HepG2 (cell line): Measurements from ENCODE around the gene TTC28. TPM values are rescaled to one million over a fixed set of nuclear protein-coding genes. Genes with fewer than 3 reads are reported as not detected.

Source experiments
- ATAC-seq: fragments of 200-7000 bp; cut with Tn5 transposase; 3 replicates; pipeline ENCODE4 v1.9.1; 2020; ENCODE audit warnings: mild to moderate bottlenecking, moderate library complexity
- BruUV-seq: library from RNA; stranded (reverse); fragments of 400-500 nt; replicated peaks from 2 replicates; lab custom pipeline; 2021; lab: Mats Ljungman, UMichigan
- CTCF ChIA-PET: fragments of 300-600 bp; formaldehyde crosslinking; extraction: SDS; loops from one replicate; lab custom pipeline; 2021; ENCODE audit warnings: low total read pairs, inconsistent platforms, low intra/inter-chr PET ratio; lab: Yijun Ruan, JAX
- POLR2A ChIA-PET: fragments of 350-600 bp; sonication (Branson Sonifier 250); formaldehyde crosslinking; loops from one replicate; lab custom pipeline; 2020; ENCODE audit warnings: antibody characterized with exemption, inconsistent platforms; lab: Yijun Ruan, JAX
- DNase-seq: peaks from one replicate; pipeline ENCODE4 v3.0.0-alpha.2; 2015; ENCODE audit warnings: low spot score
- FAIRE-seq: peaks from 3 replicates; lab custom pipeline; 2011; peaks lifted over from hg19 to GRCh38; lab: Jason Lieb, UNC
- H2AFZ ChIP-seq: one replicate; pipeline ENCODE4 v1.6.1; 2011; ENCODE audit warnings: low read length, inconsistent platforms
- H3K27ac ChIP-seq: fragments of 300-600 bp; 3 replicates; pipeline ENCODE4 v1.8.0; 2011; ENCODE audit warnings: mixed run types, mild to moderate bottlenecking, mixed read lengths, low read length, inconsistent platforms; ENCODE audit not compliant: insufficient read depth; ENCODE audit errors: extremely low read length
- H3K27me3 ChIP-seq, 2 experiments: fragments of 200-600 bp in 1 of 2; 2 replicates in 1 of 2; 3 replicates in 1 of 2; pipeline versions ENCODE4 v1.6.0 to v1.8.0; 2011; ENCODE audit warnings: low read length in 2 of 2, mild to moderate bottlenecking in 2 of 2, moderate library complexity in 2 of 2, inconsistent platforms in 1 of 2; ENCODE audit not compliant: insufficient read depth in 2 of 2, control insufficient read depth in 1 of 2
- H3K36me3 ChIP-seq, 2 experiments: fragments of 200-600 bp in 1 of 2; replicated peaks in 1 of 2; 2 replicates in 1 of 2; 3 replicates in 1 of 2; pipeline versions ENCODE4 v1.5.1 to v1.8.0; 2011; ENCODE audit warnings: low read length in 2 of 2, inconsistent platforms in 1 of 2; ENCODE audit not compliant: insufficient read depth in 2 of 2, control insufficient read depth in 1 of 2
- H3K4me1 ChIP-seq: 2 replicates; pipeline ENCODE4 v1.5.1; 2012; ENCODE audit warnings: low read length, inconsistent platforms; ENCODE audit not compliant: insufficient read depth
- H3K4me2 ChIP-seq: 2 replicates; pipeline ENCODE4 v1.6.0; 2011; ENCODE audit warnings: low read depth, low read length, inconsistent platforms
- H3K4me3 ChIP-seq, 3 experiments: fragments of 200-600 bp in 1 of 3; sonication (generic), shearing (Covaris generic) in 1 of 3; replicated peaks in 1 of 3; 2 replicates each; pipeline ENCODE4 v1.5.1; 2011 to 2016; ENCODE audit warnings: low read length in 3 of 3, inconsistent platforms in 2 of 3, low read depth in 2 of 3, mild to moderate bottlenecking in 2 of 3, control low read depth in 1 of 3, mixed read lengths in 1 of 3; ENCODE audit not compliant: insufficient read depth in 1 of 3
- H3K79me2 ChIP-seq: one replicate; pipeline ENCODE4 v1.6.1; 2011; ENCODE audit warnings: low read length, inconsistent platforms; ENCODE audit not compliant: insufficient read depth
- H3K9ac ChIP-seq: 2 replicates; pipeline ENCODE4 v1.6.0; 2011; ENCODE audit warnings: mild to moderate bottlenecking, low read depth, low read length, inconsistent platforms; ENCODE audit not compliant: insufficient read depth
- H3K9me3 ChIP-seq: 2 replicates; pipeline ENCODE4 v1.5.1; 2012; ENCODE audit warnings: mild to moderate bottlenecking, low read length
- H4K20me1 ChIP-seq: 2 replicates; pipeline ENCODE4 v1.6.0; 2011; ENCODE audit warnings: inconsistent platforms, mild to moderate bottlenecking, low read length, moderate library complexity; ENCODE audit not compliant: insufficient read depth
- ATF7 ChIP-seq, 2 experiments: fragments of 450-650 bp in 1 of 2; sonication (generic) in 1 of 2; formaldehyde crosslinking in 1 of 2; IDR thresholded peaks; 2 replicates each; pipeline versions ENCODE4 v1.4.0 to v1.6.1; 2016 to 2020; ENCODE audit warnings: antibody characterized with exemption in 1 of 2, mild to moderate bottlenecking in 1 of 2, missing genetic modification reagents in 1 of 2
- ELF4 ChIP-seq: sonication (generic); formaldehyde crosslinking; IDR thresholded peaks from 2 replicates; pipeline ENCODE4 v1.5.0; 2020; ENCODE audit warnings: missing genetic modification reagents, mild to moderate bottlenecking, moderate library complexity, borderline replicate concordance
- FLYWCH1 ChIP-seq: sonication (generic); formaldehyde crosslinking; IDR thresholded peaks from 2 replicates; pipeline ENCODE4 v1.8.1; 2023; ENCODE audit warnings: mild to moderate bottlenecking, missing genetic modification reagents
- HMG20B ChIP-seq: conservative IDR thresholded peaks from 2 replicates; pipeline ENCODE4 v1.6.1; 2016; ENCODE audit warnings: missing genetic modification reagents, missing compliant biosample characterization
- KLF12 ChIP-seq: sonication (generic); formaldehyde crosslinking; IDR thresholded peaks from 2 replicates; pipeline ENCODE4 v1.4.0; 2020; ENCODE audit warnings: missing genetic modification reagents, borderline replicate concordance
- MTF1 ChIP-seq: sonication (generic); formaldehyde crosslinking; IDR thresholded peaks from 2 replicates; pipeline ENCODE4 v1.5.0; 2020; ENCODE audit warnings: missing genetic modification reagents
- NR2C2 ChIP-seq: sonication (generic); formaldehyde crosslinking; IDR thresholded peaks from 2 replicates; pipeline ENCODE4 v1.4.0; 2020; ENCODE audit warnings: missing genetic modification reagents, mild to moderate bottlenecking, moderate library complexity, borderline replicate concordance
- SALL2 ChIP-seq: sonication (generic); formaldehyde crosslinking; IDR thresholded peaks from 2 replicates; pipeline ENCODE4 v1.8.1; 2023; ENCODE audit warnings: mild to moderate bottlenecking, missing genetic modification reagents, inconsistent platforms
- TOE1 ChIP-seq: sonication (generic); formaldehyde crosslinking; IDR thresholded peaks from 2 replicates; pipeline ENCODE4 v1.4.0; 2020; ENCODE audit warnings: mild to moderate bottlenecking, missing genetic modification reagents
- ZMAT3 ChIP-seq: sonication (generic); formaldehyde crosslinking; conservative IDR thresholded peaks from 2 replicates; pipeline ENCODE4 v1.7.0; 2021; ENCODE audit warnings: missing genetic modification reagents
- ZNF224 ChIP-seq: sonication (generic); formaldehyde crosslinking; IDR thresholded peaks from 2 replicates; pipeline ENCODE4 v1.5.0; 2020; ENCODE audit warnings: mild to moderate bottlenecking, missing genetic modification reagents
- ZNF263 ChIP-seq: sonication (generic); formaldehyde crosslinking; IDR thresholded peaks from 2 replicates; pipeline ENCODE4 v1.4.0; 2020; ENCODE audit warnings: missing genetic modification reagents
- ZNF564 ChIP-seq: sonication (generic); formaldehyde crosslinking; IDR thresholded peaks from 2 replicates; pipeline ENCODE4 v1.8.1; 2023; ENCODE audit warnings: mild to moderate bottlenecking, missing genetic modification reagents
- WGBS: methylation state at CpG from one replicate; pipeline ENCODE4 v1.1.6; 2017; ENCODE audit warnings: low lambda C conversion rate; 5-methylcytosine and 5-hydroxymethylcytosine counted together
- in situ Hi-C: cut with HindIII; loops from 2 replicates; pipeline ENCODE4 v1.10.0; 2017; ENCODE audit warnings: low pct_unique_long_range_greater_than_20kb; ENCODE audit not compliant: extremely low pct_ligation_motif_present
- intact Hi-C: fragments of 100-400 bp; cut with micrococcal nuclease; formaldehyde crosslinking; loops from one replicate; pipeline ENCODE4 v1.10.0; 2022; ENCODE audit not compliant: unreplicated experiment
- polyA plus RNA-seq, 8 experiments: library from polyadenylated mRNA; depleted of rRNA in 3 of 8; stranded (reverse) in 7 of 8; unstranded in 1 of 8; fragments of >200 nt; fragmentation: Illumina TruSeq in 4 of 8; extraction: Trizol in 4 of 8; gene quantifications; 2 replicates each; pipeline versions ENCODE4 v1.2.1 to v1.2.3, GENCODE V29; 2011 to 2016; ENCODE audit warnings: low read depth in 4 of 8, missing spikeins in 1 of 8, mixed read lengths in 1 of 8; ENCODE audit not compliant: insufficient read depth in 1 of 8
- total RNA-seq, 5 experiments: library from RNA; depleted of rRNA; stranded (reverse); fragments of >200 nt; fragmentation: Illumina TruSeq; extraction: Trizol; gene quantifications; 2 replicates each; pipeline ENCODE4 v1.2.3, GENCODE V29; 2016; ENCODE audit warnings: low read depth in 1 of 5
- TF ChIP-seq, protein P1 (sequence below): sonication (generic); formaldehyde crosslinking; IDR thresholded peaks from 2 replicates; pipeline ENCODE4 v1.4.0; 2020; ENCODE audit warnings: mild to moderate bottlenecking, missing genetic modification reagents

TTC28 gene
- total and polyA plus RNA-seq, 2 of the 13 experiments (the other 11 are each of a cell fraction or from before 2014, with no cell fraction given), result 4.2 to 13.1 TPM

GRCh38 chr22:28728002-28728401 is 48.4 kb upstream of the TTC28 start:
- H3K4me3 ChIP-seq, result no peak overlapping the region
- ATAC-seq (no peak), FAIRE-seq (no peak), DNase-seq (no peak)
- H3K9me3 ChIP-seq, result no peaks in the 10 kb centered on the region
- H4K20me1 ChIP-seq, result no peaks in the 10 kb centered on the region
- no peak overlapping the region for H3K27ac ChIP-seq
- no peak for TF ChIP-seq TOE1
- TF ChIP-seq, protein P1, sequence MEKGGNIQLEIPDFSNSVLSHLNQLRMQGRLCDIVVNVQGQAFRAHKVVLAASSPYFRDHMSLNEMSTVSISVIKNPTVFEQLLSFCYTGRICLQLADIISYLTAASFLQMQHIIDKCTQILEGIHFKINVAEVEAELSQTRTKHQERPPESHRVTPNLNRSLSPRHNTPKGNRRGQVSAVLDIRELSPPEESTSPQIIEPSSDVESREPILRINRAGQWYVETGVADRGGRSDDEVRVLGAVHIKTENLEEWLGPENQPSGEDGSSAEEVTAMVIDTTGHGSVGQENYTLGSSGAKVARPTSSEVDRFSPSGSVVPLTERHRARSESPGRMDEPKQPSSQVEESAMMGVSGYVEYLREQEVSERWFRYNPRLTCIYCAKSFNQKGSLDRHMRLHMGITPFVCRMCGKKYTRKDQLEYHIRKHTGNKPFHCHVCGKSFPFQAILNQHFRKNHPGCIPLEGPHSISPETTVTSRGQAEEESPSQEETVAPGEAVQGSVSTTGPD, result no peak
- no peak for TF ChIP-seq HMG20B (CRISPR knock-in tag)
- no peak for TF ChIP-seq ZNF263 (CRISPR knock-in tag)
- TF ChIP-seq MTF1 (CRISPR knock-in tag), result no peak
- no peak for TF ChIP-seq ZNF224 (CRISPR knock-in tag)
- no peak for TF ChIP-seq FLYWCH1 (CRISPR knock-in tag)
- no peak for TF ChIP-seq ATF7 (IDR thresholded peaks at IDR 0.05)
- no peak for TF ChIP-seq ATF7 (CRISPR knock-in tag; IDR thresholded peaks at IDR 0.05)
- no peak for TF ChIP-seq NR2C2 (CRISPR knock-in tag)
- no peak for TF ChIP-seq KLF12 (CRISPR knock-in tag)
- TF ChIP-seq SALL2 (CRISPR knock-in tag), result no peak
- TF ChIP-seq ZMAT3 (CRISPR knock-in tag), result no peak
- no peak for TF ChIP-seq ZNF564 (CRISPR knock-in tag)
- TF ChIP-seq ELF4 (CRISPR knock-in tag), result no peak
- peaks cover 0 to 37% of the 10 kb centered on the region in 2 experiments; a peak in 3 of 5 replicates for H3K36me3 ChIP-seq
- BruUV-seq, result no TSS peak
- intact Hi-C loops (no loop called here), in situ Hi-C loops (no loop called here)
- H3K9ac ChIP-seq, result no peak overlapping the region
- 94% methylated on average over 1 of the region's 1 CpG for WGBS
- H3K27me3 ChIP-seq, result no peaks in the 10 kb centered on the region
- ChIA-PET POLR2A (no interaction called here), CTCF (no interaction called here)
- no peak overlapping the region for H3K4me2 ChIP-seq
- H2AFZ ChIP-seq, result no peak overlapping the region
- no peaks in the 10 kb centered on the region for H3K4me1 ChIP-seq
- H3K79me2 ChIP-seq, result no peaks in the 10 kb centered on the region
